ENCODE data around the gene ZFP90.

Gene ZFP90

DNA sequence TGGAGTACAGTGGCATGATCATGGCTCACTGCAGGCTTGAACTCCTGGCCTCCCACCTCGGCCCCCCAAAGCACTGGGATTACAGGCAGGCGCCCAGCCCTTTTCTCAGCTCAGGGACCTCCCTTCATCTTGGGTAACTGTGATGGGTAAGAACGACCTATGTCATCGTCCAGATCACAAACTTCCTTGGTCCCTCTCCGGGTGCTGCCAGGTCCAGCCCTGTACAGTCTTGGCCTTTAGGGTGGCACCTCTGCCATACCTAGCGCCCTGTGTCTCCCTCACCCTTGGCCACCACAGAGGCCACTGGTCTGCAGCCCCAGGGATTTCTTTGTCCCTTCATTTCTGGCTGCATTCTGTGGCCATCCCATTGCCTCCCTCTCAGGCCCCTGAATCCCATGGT is 29.7 kb upstream of the ZFP90 start:
- no peaks in the 10 kb centered on the region for H3K36me3 ChIP-seq (ENCODE audit: control insufficient read depth in 2 of 2, insufficient read depth in 1 of 2, low read length in 2 of 2)
- no peaks in the 10 kb centered on the region for H3K9me3 ChIP-seq (ENCODE audit: control insufficient read depth, insufficient read depth, low read depth, low read length)
- no peak overlapping the region for H3K4me3 ChIP-seq (ENCODE audit: low read depth, low read length)
- H3K4me1 ChIP-seq (ENCODE audit: control insufficient read depth, insufficient read depth, low read length) = no peaks in the 10 kb centered on the region
- no peak for TF ChIP-seq ZNF600 (tag by site-specific recombination; IDR thresholded peaks at IDR 0.05)
- ChIA-PET CTCF (interaction anchor here (0.6 to 4.5 kb wide), 13 partner anchors 11 to 741 kb away, joined by 3 to 47 read pairs (median 5); no protein-coding TSS in a partner anchor), POLR2A (no interaction called here)
- H3K27ac ChIP-seq (ENCODE audit: extremely low read depth, low read depth, low read length) = no peak overlapping the region

DNA sequence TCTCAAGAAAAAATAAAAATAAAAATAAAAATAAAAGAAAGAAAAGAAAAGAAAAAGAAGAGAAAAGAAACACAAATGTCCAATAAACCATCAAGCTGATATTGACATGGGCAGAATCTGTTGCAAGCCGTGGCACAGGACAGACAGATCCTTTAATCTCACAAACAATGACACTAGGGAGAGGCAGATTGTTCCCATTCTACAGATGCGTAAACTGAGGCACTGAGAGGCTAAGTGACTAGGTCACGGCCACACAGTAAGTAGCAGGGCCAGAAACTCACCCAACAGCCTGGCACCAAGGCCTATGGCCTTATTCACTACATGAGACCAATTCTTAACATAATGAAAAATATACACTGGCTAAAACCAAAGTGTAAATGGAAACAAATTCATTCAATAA is 28.3 kb upstream of the ZFP90 start:
- Histone ChIP-seq H3K9me3 (ENCODE audit: control insufficient read depth, insufficient read depth, low read depth, low read length) (no peaks in the 10 kb centered on the region), H3K36me3 (ENCODE audit: control insufficient read depth in 2 of 2, insufficient read depth in 1 of 2, low read length in 2 of 2) (no peaks in the 10 kb centered on the region), H3K4me1 (ENCODE audit: control insufficient read depth, insufficient read depth, low read length) (no peaks in the 10 kb centered on the region), H3K4me3 (ENCODE audit: low read depth, low read length) (no peak overlapping the region), H3K27ac (ENCODE audit: extremely low read depth, low read depth, low read length) (no peak overlapping the region)
- ChIA-PET POLR2A (no interaction called here), CTCF (interaction anchor here (0.6 to 4.5 kb wide), 20 partner anchors 9 to 566 kb away, joined by 3 to 47 read pairs (median 4); no protein-coding TSS in a partner anchor)
- no peak for TF ChIP-seq GLI4 (tag by site-specific recombination; IDR thresholded peaks at IDR 0.05)

DNA sequence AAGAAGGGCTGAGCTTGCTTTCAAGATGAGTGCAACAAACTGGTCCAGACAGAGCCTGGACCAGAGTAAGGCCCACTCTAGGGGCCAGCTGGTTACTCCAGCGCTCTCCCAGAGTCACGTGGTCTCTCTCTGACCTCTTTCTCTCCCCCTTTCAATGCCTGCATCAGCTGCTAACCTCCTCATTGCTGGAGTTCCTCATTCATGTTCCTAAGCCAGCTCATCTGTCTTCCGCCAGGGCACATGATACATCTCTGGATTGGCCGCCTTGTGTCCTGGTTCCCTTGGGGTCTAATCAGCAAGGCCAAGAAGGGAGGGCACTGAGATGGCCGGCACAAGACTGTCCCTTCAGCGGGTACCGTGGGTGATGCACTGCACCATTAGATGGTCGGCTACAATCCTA is 26.9 kb upstream of the ZFP90 start:
- no peaks in the 10 kb centered on the region for H3K36me3 ChIP-seq (ENCODE audit: control insufficient read depth in 2 of 2, insufficient read depth in 1 of 2, low read length in 2 of 2)
- ChIA-PET CTCF (interaction anchor here (0.6 to 4.5 kb wide), 4 partner anchors 8 to 116 kb away, joined by 3 to 47 read pairs (median 6); no protein-coding TSS in a partner anchor), POLR2A (no interaction called here)
- no peaks in the 10 kb centered on the region for H3K4me1 ChIP-seq (ENCODE audit: control insufficient read depth, insufficient read depth, low read length)
- no peak for TF ChIP-seq ZNF423 (tag by site-specific recombination; IDR thresholded peaks at IDR 0.05)
- TF ChIP-seq, protein P1, sequence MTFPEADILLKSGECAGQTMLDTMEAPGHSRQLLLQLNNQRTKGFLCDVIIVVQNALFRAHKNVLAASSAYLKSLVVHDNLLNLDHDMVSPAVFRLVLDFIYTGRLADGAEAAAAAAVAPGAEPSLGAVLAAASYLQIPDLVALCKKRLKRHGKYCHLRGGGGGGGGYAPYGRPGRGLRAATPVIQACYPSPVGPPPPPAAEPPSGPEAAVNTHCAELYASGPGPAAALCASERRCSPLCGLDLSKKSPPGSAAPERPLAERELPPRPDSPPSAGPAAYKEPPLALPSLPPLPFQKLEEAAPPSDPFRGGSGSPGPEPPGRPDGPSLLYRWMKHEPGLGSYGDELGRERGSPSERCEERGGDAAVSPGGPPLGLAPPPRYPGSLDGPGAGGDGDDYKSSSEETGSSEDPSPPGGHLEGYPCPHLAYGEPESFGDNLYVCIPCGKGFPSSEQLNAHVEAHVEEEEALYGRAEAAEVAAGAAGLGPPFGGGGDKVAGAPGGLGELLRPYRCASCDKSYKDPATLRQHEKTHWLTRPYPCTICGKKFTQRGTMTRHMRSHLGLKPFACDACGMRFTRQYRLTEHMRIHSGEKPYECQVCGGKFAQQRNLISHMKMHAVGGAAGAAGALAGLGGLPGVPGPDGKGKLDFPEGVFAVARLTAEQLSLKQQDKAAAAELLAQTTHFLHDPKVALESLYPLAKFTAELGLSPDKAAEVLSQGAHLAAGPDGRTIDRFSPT (tag by site-specific recombination; IDR thresholded peaks at IDR 0.05) = no peak
- no peak for TF ChIP-seq HOXC10 (CRISPR knock-in tag; IDR thresholded peaks at IDR 0.05)
- TF ChIP-seq, protein P2, sequence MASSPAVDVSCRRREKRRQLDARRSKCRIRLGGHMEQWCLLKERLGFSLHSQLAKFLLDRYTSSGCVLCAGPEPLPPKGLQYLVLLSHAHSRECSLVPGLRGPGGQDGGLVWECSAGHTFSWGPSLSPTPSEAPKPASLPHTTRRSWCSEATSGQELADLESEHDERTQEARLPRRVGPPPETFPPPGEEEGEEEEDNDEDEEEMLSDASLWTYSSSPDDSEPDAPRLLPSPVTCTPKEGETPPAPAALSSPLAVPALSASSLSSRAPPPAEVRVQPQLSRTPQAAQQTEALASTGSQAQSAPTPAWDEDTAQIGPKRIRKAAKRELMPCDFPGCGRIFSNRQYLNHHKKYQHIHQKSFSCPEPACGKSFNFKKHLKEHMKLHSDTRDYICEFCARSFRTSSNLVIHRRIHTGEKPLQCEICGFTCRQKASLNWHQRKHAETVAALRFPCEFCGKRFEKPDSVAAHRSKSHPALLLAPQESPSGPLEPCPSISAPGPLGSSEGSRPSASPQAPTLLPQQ (tag by site-specific recombination; IDR thresholded peaks at IDR 0.05) = no peak
- TF ChIP-seq ZNF335 (tag by site-specific recombination; conservative IDR thresholded peaks at IDR 0.05) = no peak
- no peak for TF ChIP-seq KLF1 (tag by site-specific recombination; IDR thresholded peaks at IDR 0.05)
- no peak for TF ChIP-seq ZNF10 (tag by site-specific recombination; IDR thresholded peaks at IDR 0.05)
- TF ChIP-seq ZNF169 (tag by site-specific recombination; IDR thresholded peaks at IDR 0.05) = no peak
- no peak for TF ChIP-seq WT1 (tag by site-specific recombination; IDR thresholded peaks at IDR 0.05)
- TF ChIP-seq ZSCAN23 (tag by site-specific recombination; IDR thresholded peaks at IDR 0.05) = no peak
- no peak for TF ChIP-seq TCF7L2 (IDR thresholded peaks at IDR 0.05; ENCODE audit: borderline replicate concordance, low read depth, low read length)
- TF ChIP-seq, protein P3, sequence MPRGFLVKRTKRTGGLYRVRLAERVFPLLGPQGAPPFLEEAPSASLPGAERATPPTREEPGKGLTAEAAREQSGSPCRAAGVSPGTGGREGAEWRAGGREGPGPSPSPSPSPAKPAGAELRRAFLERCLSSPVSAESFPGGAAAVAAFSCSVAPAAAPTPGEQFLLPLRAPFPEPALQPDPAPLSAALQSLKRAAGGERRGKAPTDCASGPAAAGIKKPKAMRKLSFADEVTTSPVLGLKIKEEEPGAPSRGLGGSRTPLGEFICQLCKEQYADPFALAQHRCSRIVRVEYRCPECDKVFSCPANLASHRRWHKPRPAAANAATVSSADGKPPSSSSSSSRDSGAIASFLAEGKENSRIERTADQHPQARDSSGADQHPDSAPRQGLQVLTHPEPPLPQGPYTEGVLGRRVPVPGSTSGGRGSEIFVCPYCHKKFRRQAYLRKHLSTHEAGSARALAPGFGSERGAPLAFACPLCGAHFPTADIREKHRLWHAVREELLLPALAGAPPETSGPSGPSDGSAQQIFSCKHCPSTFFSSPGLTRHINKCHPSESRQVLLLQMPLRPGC (tag by site-specific recombination; IDR thresholded peaks at IDR 0.05) = no peak
- TF ChIP-seq, protein P4, sequence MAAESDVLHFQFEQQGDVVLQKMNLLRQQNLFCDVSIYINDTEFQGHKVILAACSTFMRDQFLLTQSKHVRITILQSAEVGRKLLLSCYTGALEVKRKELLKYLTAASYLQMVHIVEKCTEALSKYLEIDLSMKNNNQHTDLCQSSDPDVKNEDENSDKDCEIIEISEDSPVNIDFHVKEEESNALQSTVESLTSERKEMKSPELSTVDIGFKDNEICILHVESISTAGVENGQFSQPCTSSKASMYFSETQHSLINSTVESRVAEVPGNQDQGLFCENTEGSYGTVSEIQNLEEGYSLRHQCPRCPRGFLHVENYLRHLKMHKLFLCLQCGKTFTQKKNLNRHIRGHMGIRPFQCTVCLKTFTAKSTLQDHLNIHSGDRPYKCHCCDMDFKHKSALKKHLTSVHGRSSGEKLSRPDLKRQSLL (tag by site-specific recombination; IDR thresholded peaks at IDR 0.05) = no peak
- no peak for TF ChIP-seq ZBTB48 (tag by site-specific recombination; IDR thresholded peaks at IDR 0.05)
- TF ChIP-seq ZNF600 (tag by site-specific recombination; IDR thresholded peaks at IDR 0.05) = no peak
- no peak overlapping the region for H3K27ac ChIP-seq (ENCODE audit: extremely low read depth, low read depth, low read length)
- no peak overlapping the region for H3K4me3 ChIP-seq (ENCODE audit: low read depth, low read length)
- H3K9me3 ChIP-seq (ENCODE audit: control insufficient read depth, insufficient read depth, low read depth, low read length) = no peaks in the 10 kb centered on the region

Measured in HEK293 (cell line).